NCI-H2081 (cell line): ENCODE data around the gene ULBP2.
"Not testable (repeated sequence)": the region's sequence is repeated elsewhere in the genome, so short reads cannot be mapped to it uniquely, and the experiment has no call there.

ENCODE experiments used
- DNase-seq, 2 experiments: peaks; one replicate each; lab custom pipeline; 2025; lab: John Stamatoyannopoulos, UW

The ULBP2 gene

GRCh38 chr6:149909701-149910470 is 31.9 kb upstream of the ULBP2 start:
- no peak for DNase-seq

DNA sequence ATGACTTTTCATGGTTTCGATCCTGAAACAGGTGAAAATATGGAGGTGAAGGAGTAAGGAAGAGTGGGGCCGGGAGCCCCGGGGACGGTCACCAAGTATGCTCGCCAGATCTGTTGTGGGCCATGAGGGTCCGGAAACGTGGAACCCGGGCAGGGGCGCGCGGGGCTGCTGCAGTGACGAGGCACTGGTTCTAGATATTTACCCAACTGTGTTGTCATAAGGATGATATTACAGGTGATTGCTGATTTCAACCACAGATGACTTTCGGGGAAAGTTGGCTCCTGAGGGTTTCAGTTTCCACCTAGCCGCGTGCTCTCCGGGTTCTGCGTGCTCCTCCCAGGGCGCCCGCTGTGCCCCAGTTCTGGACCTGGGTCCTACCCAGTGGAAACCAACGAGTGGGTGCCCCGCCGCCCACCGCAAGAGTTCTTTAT is 31.1 kb upstream of the ULBP2 start:
- DNase-seq = no peak

GRCh38 chr6:149912680-149913079 is 29.1 kb upstream of the ULBP2 start:
- not testable (repeated sequence) for DNase-seq

DNA sequence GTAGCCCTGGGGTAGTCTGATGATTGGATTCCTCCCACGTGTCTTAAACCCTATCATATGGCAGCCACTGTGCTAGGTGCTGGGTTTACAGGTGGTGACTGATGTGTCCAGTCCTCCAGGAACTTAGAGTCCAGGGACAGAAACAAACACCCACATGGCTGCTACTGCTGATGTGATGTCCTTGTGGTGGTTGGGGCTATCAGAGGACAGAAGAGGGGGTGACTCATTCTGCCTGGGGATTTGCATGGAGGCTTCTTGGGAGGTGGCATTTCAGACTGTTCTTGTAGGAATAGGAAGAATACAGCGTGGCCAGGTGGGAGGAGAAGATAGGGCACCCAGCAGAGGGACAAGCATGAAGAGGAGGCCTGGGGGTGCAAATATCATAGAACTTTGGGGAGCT is 28.7 kb upstream of the ULBP2 start:
- no peak for DNase-seq

DNA sequence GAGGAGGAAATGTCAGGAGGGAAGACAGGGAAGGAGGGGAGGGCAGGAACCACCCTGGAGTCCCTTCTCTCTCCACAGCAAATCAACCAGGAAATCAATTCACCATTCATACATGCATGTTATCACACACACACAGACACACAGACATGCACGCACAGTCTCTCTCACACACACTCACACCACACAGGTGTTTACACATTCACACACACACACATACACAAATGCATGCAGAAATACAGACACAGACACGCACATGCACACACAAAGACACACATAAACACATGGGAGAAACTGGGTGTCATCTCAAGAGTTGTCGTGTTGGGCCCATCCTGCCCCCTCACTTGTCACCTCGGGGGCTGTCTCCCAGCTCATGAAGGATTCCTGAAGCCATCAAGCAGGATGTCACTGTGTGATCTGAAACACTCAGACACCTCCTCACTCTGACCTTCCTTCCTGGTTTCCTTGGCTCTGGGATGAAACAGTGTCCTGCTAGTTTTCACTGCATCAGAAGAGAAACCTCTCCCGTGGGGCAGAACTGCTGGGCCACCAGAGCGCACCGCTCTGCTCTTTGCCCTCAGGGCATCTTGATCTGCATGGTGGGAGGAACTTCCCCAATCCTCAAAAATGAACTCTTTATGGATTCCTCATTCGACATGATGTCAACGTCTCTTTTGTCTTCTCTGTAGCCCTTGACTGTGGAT is 28.1 kb upstream of the ULBP2 start:
- DNase-seq = no peak

- no peak for DNase-seq
Measured at GRCh38 chr6:149915970-149916865, 25.6 kb upstream of the ULBP2 start.

DNA sequence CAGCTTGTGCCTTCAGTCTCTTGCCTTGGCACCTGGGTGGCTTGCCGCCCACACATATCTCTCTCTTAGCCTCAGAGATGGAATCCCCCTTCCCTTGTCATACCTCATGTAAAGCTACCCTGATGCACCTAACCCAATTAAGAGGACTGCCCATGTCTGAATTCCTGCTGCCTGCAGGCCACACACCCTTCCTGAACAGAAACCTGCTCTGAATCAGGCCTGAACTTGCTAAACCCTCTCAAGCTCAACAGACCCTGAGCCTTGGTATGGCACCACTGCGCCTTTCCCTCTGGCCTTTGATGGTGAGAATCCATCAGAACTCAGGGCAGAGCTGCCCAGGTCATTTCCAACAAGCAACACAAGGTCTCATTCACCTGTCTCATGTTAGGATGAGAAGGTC is 24.1 kb upstream of the ULBP2 start:
- DNase-seq = no peak

GRCh38 chr6:149918151-149918905 is 23.5 kb upstream of the ULBP2 start:
- DNase-seq = no peak

DNA sequence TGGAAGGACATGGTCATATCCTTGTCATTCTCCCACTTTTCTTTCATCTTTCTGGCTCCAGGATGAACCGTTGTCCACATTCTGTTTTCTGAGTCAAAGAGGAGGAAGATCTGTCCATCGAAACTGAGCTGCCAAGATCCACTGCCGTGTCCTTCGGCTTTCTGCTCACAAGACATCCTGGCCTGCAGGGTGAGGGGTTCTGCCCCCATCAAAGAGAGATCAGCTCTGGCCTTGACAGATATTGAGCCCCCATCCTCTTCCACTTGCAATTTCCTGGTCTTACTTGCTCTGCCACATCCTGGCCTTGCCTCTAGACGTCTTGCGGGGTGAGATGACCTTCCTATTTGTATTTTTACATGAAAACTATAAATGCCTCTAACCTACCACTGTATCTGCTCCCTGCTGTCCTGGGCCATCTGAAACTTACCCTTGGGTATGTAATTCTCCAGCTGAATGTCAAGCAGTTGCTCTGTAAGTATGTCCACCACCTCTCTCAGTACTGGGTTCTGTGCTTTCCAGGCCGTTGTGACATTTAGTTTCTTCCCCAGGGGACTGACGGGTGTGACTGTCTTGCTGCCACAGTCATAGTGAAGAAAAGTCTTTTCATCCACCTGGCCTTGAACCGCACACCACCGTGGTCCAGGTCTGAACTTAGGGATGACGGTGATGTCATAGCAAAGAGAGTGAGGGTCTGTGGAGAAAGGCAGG is 22.5 kb upstream of the ULBP2 start:
- DNase-seq = not testable (repeated sequence)

DNA sequence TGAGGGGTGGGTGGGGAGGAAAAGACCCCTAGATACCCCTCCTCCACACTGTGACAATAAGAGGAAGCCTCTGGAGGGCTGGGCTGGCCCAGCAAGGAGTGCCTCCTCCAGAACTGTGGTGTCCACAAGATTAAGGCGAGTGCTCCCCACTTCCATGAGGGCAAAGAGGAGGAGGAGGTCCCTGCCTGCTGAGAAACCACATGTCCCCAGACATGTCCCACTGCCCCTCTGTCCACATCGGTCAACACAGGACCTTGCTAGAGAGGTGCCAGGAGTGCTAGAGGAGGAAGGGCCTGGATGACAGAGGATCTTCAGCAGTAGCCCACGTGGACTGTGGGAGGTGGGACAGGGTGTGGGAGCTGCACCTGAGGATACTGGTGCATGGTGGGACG is 22.0 kb upstream of the ULBP2 start:
- DNase-seq = no peak

GRCh38 chr6:149921361-149921760 is 20.5 kb upstream of the ULBP2 start:
- DNase-seq = no peak

GRCh38 chr6:149922091-149922490 is 19.7 kb upstream of the ULBP2 start:
- DNase-seq = not testable (repeated sequence)

GRCh38 chr6:149922642-149923326 is 19.0 kb upstream of the ULBP2 start, which contains the start of gene RAET1G:
Gene RAET1G, minus strand, starts transcription at chr6:149923121. Its CDS starts 111 bp downstream, at chr6:149923010.
- peak; percentile 21 to 48 for DNase-seq

- DNase-seq = no peak
Measured at GRCh38 chr6:149923327-149923986, 18.4 kb upstream of the ULBP2 start.

DNA sequence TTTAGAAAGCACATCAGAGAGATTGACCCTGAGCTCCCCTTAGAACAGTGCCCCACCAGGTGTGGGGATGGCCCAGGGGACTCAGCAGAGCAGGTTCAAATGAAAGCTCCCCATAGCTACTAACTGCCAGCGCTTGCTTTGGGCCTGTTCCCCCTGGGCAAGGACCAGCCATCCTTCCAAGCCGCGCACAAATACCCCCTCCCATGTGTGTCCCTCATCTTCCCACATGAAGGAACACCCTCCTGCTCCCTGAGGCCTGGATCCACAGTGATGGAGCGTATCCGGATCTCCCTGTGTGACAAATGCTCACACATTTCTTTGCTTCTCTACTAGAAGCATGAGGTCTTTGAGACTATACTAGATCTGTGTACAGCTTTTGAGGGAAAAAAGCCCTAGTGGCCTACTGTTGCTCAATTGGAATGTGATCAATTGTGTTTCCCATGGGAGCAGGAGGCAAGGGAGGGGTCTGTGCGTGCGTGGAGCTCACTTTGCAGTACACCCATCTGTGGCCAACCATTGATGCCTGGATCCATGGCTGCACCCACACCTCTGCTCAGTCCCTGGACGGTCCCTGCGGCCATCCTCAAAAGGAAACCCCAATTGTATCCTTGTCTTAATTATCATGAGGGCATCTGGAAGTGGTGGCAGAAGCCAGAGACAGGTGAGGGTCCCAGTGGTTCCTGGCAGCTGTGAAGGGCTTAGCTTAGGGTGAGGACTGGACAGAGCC is 17.4 kb upstream of the ULBP2 start:
- no peak for DNase-seq

DNA sequence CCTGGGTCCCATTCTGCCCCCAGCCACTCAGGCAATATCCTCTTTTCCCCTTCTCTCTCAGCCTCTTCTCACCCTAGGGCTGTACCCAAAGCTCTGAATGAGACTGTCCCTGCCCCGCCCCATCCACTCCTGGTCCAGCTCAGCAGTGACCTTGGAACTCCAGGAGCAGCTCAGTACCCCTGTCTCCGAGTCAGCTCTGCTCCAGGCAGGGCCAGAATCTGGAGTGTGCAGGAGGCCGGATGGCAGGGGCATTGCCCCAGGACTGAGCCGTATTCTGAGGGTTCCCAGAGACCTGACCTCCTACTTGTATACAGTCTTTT is 16.9 kb upstream of the ULBP2 start:
- DNase-seq = no peak

GRCh38 chr6:149925253-149925973 is 16.4 kb upstream of the ULBP2 start:
- no peak for DNase-seq

GRCh38 chr6:149925974-149926777 is 15.6 kb upstream of the ULBP2 start:
- peak; percentile 76 to 78 for DNase-seq
